ENCODE measurements around the gene CNKSR3.

Gene CNKSR3

GRCh38 chr6:154506108-154506507 lies 4.4 kb downstream of the CNKSR3 start:
- in situ Hi-C loops (cut with MboI; ENCODE audit: low pct_unique_long_range_greater_than_20kb, low sequenced_read_pairs, unreplicated experiment): no loop called here
- no peak for DNase-seq (ENCODE audit: low spot score)
- TF ChIP-seq CTCF (IDR thresholded peaks at IDR 0.05; ENCODE audit: extremely low read depth, insufficient read depth, missing control alignments): no peak

- TF ChIP-seq CTCF (IDR thresholded peaks at IDR 0.05; ENCODE audit: extremely low read depth, insufficient read depth, missing control alignments): no peak
- in situ Hi-C loops (cut with MboI; ENCODE audit: low pct_unique_long_range_greater_than_20kb, low sequenced_read_pairs, unreplicated experiment): no loop called here
- no peak for DNase-seq (ENCODE audit: low spot score)
Measured at GRCh38 chr6:154504865-154505449, 5.5 kb downstream of the CNKSR3 start.

- TF ChIP-seq CTCF (IDR thresholded peaks at IDR 0.05; ENCODE audit: extremely low read depth, insufficient read depth, missing control alignments): no peak
- in situ Hi-C loops (cut with MboI; ENCODE audit: low pct_unique_long_range_greater_than_20kb, low sequenced_read_pairs, unreplicated experiment): no loop called here
- no peak for DNase-seq (ENCODE audit: low spot score)
Measured at GRCh38 chr6:154504102-154504501, 6.4 kb downstream of the CNKSR3 start.

- in situ Hi-C loops (cut with MboI; ENCODE audit: low pct_unique_long_range_greater_than_20kb, low sequenced_read_pairs, unreplicated experiment): no loop called here
- no peak for DNase-seq (ENCODE audit: low spot score)
- no peak for TF ChIP-seq CTCF (IDR thresholded peaks at IDR 0.05; ENCODE audit: extremely low read depth, insufficient read depth, missing control alignments)
Measured at GRCh38 chr6:154503658-154504057, 6.8 kb downstream of the CNKSR3 start.

GRCh38 chr6:154502553-154502952 lies 7.9 kb downstream of the CNKSR3 start:
- no peak for TF ChIP-seq CTCF (IDR thresholded peaks at IDR 0.05; ENCODE audit: extremely low read depth, insufficient read depth, missing control alignments)
- no peak for DNase-seq (ENCODE audit: low spot score)
- in situ Hi-C loops (cut with MboI; ENCODE audit: low pct_unique_long_range_greater_than_20kb, low sequenced_read_pairs, unreplicated experiment): no loop called here

GRCh38 chr6:154501578-154501868 lies 9.0 kb downstream of the CNKSR3 start:
- DNase-seq (ENCODE audit: low spot score): no peak
- in situ Hi-C loops (cut with MboI; ENCODE audit: low pct_unique_long_range_greater_than_20kb, low sequenced_read_pairs, unreplicated experiment): no loop called here
- no peak for TF ChIP-seq CTCF (IDR thresholded peaks at IDR 0.05; ENCODE audit: extremely low read depth, insufficient read depth, missing control alignments)

Data from GM13977 (cell line).